Endothelial cell of umbilical vein (primary cell): ENCODE measurements around the gene DPYD. TPM values are rescaled to one million over a fixed set of nuclear protein-coding genes. Genes with fewer than 3 reads are reported as not detected.

Source experiments
- BruUV-seq: library from RNA; stranded (reverse); fragments of 400-500 nt; replicated peaks from 2 replicates; lab custom pipeline; 2021; lab: Mats Ljungman, UMichigan
- CTCF ChIA-PET: fragments of 300-600, 350-600 bp; sonication (Branson Sonifier 250); formaldehyde crosslinking; loops from one replicate; lab custom pipeline; 2021; ENCODE audit warnings: antibody characterized with exemption, inconsistent platforms; lab: Charles Lee
- POLR2A ChIA-PET: fragments of 300-600, 350-600 bp; sonication (Branson Sonifier 250); formaldehyde crosslinking; loops from one replicate; lab custom pipeline; 2021; ENCODE audit warnings: antibody characterized with exemption, inconsistent platforms; lab: Charles Lee
- DNase-seq: peaks from one replicate; pipeline ENCODE4 v3.0.0-alpha.2; 2011; ENCODE audit warnings: low read depth, low spot score
- FAIRE-seq: peaks from 2 replicates; lab custom pipeline; 2011; peaks lifted over from hg19 to GRCh38; lab: Jason Lieb, UNC
- H2AFZ ChIP-seq: 2 replicates; pipeline ENCODE4 v1.6.0; 2012; ENCODE audit warnings: low read depth, low read length, control low read depth, inconsistent platforms
- H3K27ac ChIP-seq: 2 replicates; pipeline ENCODE4 v1.5.1; 2011; ENCODE audit warnings: low read depth, mild to moderate bottlenecking, control low read depth, low read length, moderate library complexity; ENCODE audit not compliant: insufficient read depth
- H3K27me3 ChIP-seq, 2 experiments: 2 replicates each; pipeline versions ENCODE4 v1.6.0 to v1.6.1; 2011; ENCODE audit warnings: low read length in 2 of 2, mixed read lengths in 1 of 2; ENCODE audit not compliant: control insufficient read depth in 2 of 2, insufficient read depth in 2 of 2
- H3K36me3 ChIP-seq, 2 experiments: 2 replicates in 1 of 2; 3 replicates in 1 of 2; pipeline ENCODE4 v1.5.1; 2011; ENCODE audit warnings: low read length in 2 of 2, mild to moderate bottlenecking in 1 of 2, moderate library complexity in 1 of 2; ENCODE audit not compliant: control insufficient read depth in 2 of 2, insufficient read depth in 2 of 2; ENCODE audit errors: extremely low read depth in 1 of 2
- H3K4me1 ChIP-seq: 3 replicates; pipeline ENCODE4 v1.5.1; 2011; ENCODE audit warnings: mild to moderate bottlenecking, low read length; ENCODE audit not compliant: control insufficient read depth, insufficient read depth; ENCODE audit errors: extremely low read depth
- H3K4me2 ChIP-seq: 2 replicates; pipeline ENCODE4 v1.6.1; 2011; ENCODE audit warnings: low read length, control low read depth, mixed read lengths; ENCODE audit not compliant: insufficient read depth
- H3K4me3 ChIP-seq, 3 experiments: fragments of 200-600 bp in 1 of 3; sonication (generic), shearing (Covaris generic) in 1 of 3; replicated peaks in 1 of 3; 2 replicates each; pipeline ENCODE4 v1.5.1; 2011 to 2016; ENCODE audit warnings: control low read depth in 3 of 3, low read length in 3 of 3, mild to moderate bottlenecking in 2 of 3, inconsistent platforms in 1 of 3, low read depth in 1 of 3, moderate library complexity in 1 of 3; ENCODE audit not compliant: insufficient read depth in 1 of 3
- H3K79me2 ChIP-seq: 2 replicates; pipeline ENCODE4 v1.6.0; 2012; ENCODE audit warnings: low read length, inconsistent platforms; ENCODE audit not compliant: control insufficient read depth, insufficient read depth
- H3K9ac ChIP-seq: replicated peaks from 2 replicates; pipeline ENCODE3; 2011; ENCODE audit warnings: low read length, control low read depth; ENCODE audit not compliant: insufficient read depth; ENCODE audit errors: extremely low read depth
- H3K9me1 ChIP-seq: replicated peaks from 3 replicates; pipeline ENCODE4 v1.6.0; 2011; ENCODE audit warnings: mild to moderate bottlenecking, low read length; ENCODE audit not compliant: control insufficient read depth, insufficient read depth; ENCODE audit errors: extremely low read depth
- H3K9me3 ChIP-seq: replicated peaks from 2 replicates; pipeline ENCODE4 v1.5.1; 2012; ENCODE audit warnings: low read length, inconsistent platforms; ENCODE audit not compliant: control insufficient read depth, insufficient read depth
- H4K20me1 ChIP-seq: replicated peaks from 2 replicates; pipeline ENCODE3; 2011; ENCODE audit warnings: mild to moderate bottlenecking, low read length; ENCODE audit not compliant: control insufficient read depth, insufficient read depth; ENCODE audit errors: extremely low read depth
- CTCF ChIP-seq, 2 donors: IDR thresholded peaks; 1 replicate in 1 of 2; 2 replicates in 1 of 2; pipeline ENCODE4 v1.5.1; 2011; ENCODE audit warnings: low read length in 2 of 2, mild to moderate bottlenecking in 2 of 2, moderate library complexity in 2 of 2, control low read depth in 1 of 2, inconsistent platforms in 1 of 2, low read depth in 1 of 2; ENCODE audit not compliant: insufficient read depth in 1 of 2; ENCODE audit errors: extremely low read depth in 1 of 2
- EZH2 ChIP-seq: IDR thresholded peaks from 2 replicates; pipeline ENCODE4 v1.6.1; 2012; ENCODE audit warnings: borderline replicate concordance, low read depth, mild to moderate bottlenecking, moderate library complexity, low read length, inconsistent platforms; ENCODE audit not compliant: severe bottlenecking
- FOS ChIP-seq: IDR thresholded peaks from 2 replicates; pipeline ENCODE4 v1.6.1; 2011; ENCODE audit warnings: mild to moderate bottlenecking, low read length, moderate library complexity, borderline replicate concordance; ENCODE audit not compliant: insufficient read depth
- GATA2 ChIP-seq: IDR thresholded peaks from 2 replicates; pipeline ENCODE4 v1.7.0; 2011; ENCODE audit warnings: low read depth, mild to moderate bottlenecking, moderate library complexity, mixed read lengths, low read length; ENCODE audit not compliant: insufficient read length, insufficient read depth
- JUN ChIP-seq: IDR thresholded peaks from 2 replicates; pipeline ENCODE4 v1.6.1; 2011; ENCODE audit warnings: borderline replicate concordance, low read depth; ENCODE audit not compliant: insufficient read length, insufficient read depth
- MAX ChIP-seq: IDR thresholded peaks from 2 replicates; pipeline ENCODE4 v1.6.1; 2011; ENCODE audit not compliant: insufficient read depth, insufficient read length
- MYC ChIP-seq: IDR thresholded peaks from one replicate; pipeline ENCODE4 v1.6.1; 2011; ENCODE audit warnings: mild to moderate bottlenecking, low read depth, low read length
- POLR2A ChIP-seq: IDR thresholded peaks from 2 replicates; pipeline ENCODE4 v1.6.1; 2012; ENCODE audit warnings: low read depth, mild to moderate bottlenecking, control low read depth, low read length
- POLR2AphosphoS5 ChIP-seq: IDR thresholded peaks from 2 replicates; pipeline ENCODE4 v1.6.1; 2012; ENCODE audit warnings: low read depth, mild to moderate bottlenecking, control low read depth, low read length, moderate library complexity; ENCODE audit not compliant: insufficient read depth
- dilution Hi-C: fragments of 300-500 bp; cut with MboI; formaldehyde crosslinking; loops from one replicate; pipeline ENCODE4 v1.15.0; 2019; ENCODE audit warnings: low sequenced_read_pairs; ENCODE audit not compliant: extremely low pct_ligation_motif_present
- intact Hi-C: fragments of 100-400 bp; cut with micrococcal nuclease; formaldehyde crosslinking; loops from one replicate; pipeline ENCODE4 v1.10.0; 2022
- polyA plus RNA-seq, 4 experiments: library from polyadenylated mRNA; depleted of rRNA in 3 of 4; stranded (reverse) in 3 of 4; unstranded in 1 of 4; fragments of >200 nt; gene quantifications; 2 replicates each; pipeline versions ENCODE4 v1.2.1 to v1.2.3, GENCODE V29; 2011 to 2012; ENCODE audit warnings: missing spikeins in 1 of 4
- total RNA-seq: library from RNA; stranded (reverse); gene quantifications from 2 replicates; pipeline ENCODE4 v1.2.3, GENCODE V29; 2021

The DPYD gene
- total and polyA plus RNA-seq, 2 donors (not counting 3 experiments of a cell fraction or from before 2014, with no cell fraction given) = 4.6 to 15.1 TPM

GRCh38 chr1:97041026-97041425 is 879.8 kb downstream of the DPYD start:
- no peak overlapping the region for H2AFZ ChIP-seq
- no peaks in the 10 kb centered on the region for H3K27me3 ChIP-seq
- no peaks in the 10 kb centered on the region for H3K9me3 ChIP-seq
- H3K36me3 ChIP-seq = no peaks in the 10 kb centered on the region
- no peaks in the 10 kb centered on the region for H3K4me1 ChIP-seq
- DNase-seq = no peak
- H3K27ac ChIP-seq = no peak overlapping the region
- H3K9ac ChIP-seq = no peak overlapping the region
- H3K9me1 ChIP-seq = no peaks in the 10 kb centered on the region
- POLR2A ChIA-PET = no interaction called here
- H3K79me2 ChIP-seq = no peaks in the 10 kb centered on the region
- no peak for FAIRE-seq
- no TSS peak for BruUV-seq
- CTCF ChIA-PET = interaction anchor here (1.6 to 2.3 kb wide), 2 partner anchors 8 to 10 kb away, joined by 4 to 6 read pairs; no protein-coding TSS in a partner anchor
- H3K4me2 ChIP-seq = no peak overlapping the region
- TF ChIP-seq POLR2AphosphoS5 (no peak), MYC (no peak), POLR2A (no peak), GATA2 (no peak), EZH2 (no peak), JUN (no peak), FOS (no peak), CTCF (IDR thresholded peaks at IDR 0.05; ENCODE audit: extremely low read depth in 1 of 2, insufficient read depth in 1 of 2, low read depth in 1 of 2, low read length in 2 of 2) (no peak), MAX (no peak)
- H3K4me3 ChIP-seq = no peak overlapping the region
- H4K20me1 ChIP-seq = no peaks in the 10 kb centered on the region
- dilution Hi-C loops (no loop called here), intact Hi-C loops (no loop called here)
